ENCODE results near the gene IKBKE.

IKBKE gene

DNA sequence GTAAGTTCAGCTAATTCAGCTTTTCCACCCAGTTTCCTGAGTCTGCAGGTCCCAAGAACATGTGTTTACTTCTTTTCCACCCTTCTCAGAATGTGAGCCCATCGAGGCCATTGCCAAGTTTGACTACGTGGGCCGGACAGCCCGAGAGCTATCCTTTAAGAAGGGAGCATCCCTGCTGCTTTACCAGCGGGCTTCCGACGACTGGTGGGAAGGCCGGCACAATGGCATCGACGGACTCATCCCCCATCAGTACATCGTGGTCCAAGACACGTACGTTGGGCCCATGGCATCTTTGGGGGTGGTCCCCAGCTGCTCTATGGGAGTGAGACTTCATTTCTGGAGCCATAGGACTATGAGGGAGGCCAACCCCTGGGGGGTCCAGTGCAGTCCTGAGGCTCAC, 17.2 kb upstream of the IKBKE start:
- Histone ChIP-seq H3K36me3 (ENCODE audit: insufficient read depth, insufficient read length, low read length) (peaks cover 61% of the 10 kb centered on the region), H3K4me1 (ENCODE audit: insufficient read depth, insufficient read length) (peaks cover 11% of the 10 kb centered on the region), H3K9me3 (ENCODE audit: insufficient read depth, low read length) (no peaks in the 10 kb centered on the region), H3K4me3 (ENCODE audit: insufficient read length, low read depth) (no peak overlapping the region), H3K27me3 (ENCODE audit: insufficient read depth, insufficient read length) (no peaks in the 10 kb centered on the region), H3K9ac (ENCODE audit: insufficient read length, low read depth) (no peak overlapping the region)
- no peak for DNase-seq (ENCODE audit: low read depth, low spot score)
- no peak for TF ChIP-seq YY1 (IDR thresholded peaks at IDR 0.05; ENCODE audit: insufficient read depth, insufficient read length)

DNA sequence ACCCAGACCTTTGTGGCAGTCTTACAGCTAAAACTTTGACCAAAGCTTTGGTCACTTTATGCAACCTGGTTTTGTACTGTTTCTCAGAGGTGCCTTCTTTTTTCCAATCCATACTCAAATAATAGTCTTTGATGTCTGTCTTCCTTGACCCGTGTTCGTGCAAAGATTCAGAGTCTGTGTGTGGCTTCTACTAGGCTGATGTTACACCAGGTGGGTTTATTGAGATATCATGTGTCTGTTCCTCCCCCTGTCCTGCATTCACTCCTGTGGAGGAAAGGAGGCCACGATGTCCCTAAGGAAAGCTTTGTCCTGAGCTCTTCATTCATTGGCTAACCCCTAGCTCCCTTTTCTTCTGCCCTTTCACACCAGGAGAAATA, 15.0 kb upstream of the IKBKE start:
- no peak overlapping the region for H3K4me3 ChIP-seq (ENCODE audit: insufficient read length, low read depth)
- no peaks in the 10 kb centered on the region for H3K9me3 ChIP-seq (ENCODE audit: insufficient read depth, low read length)
- no peak overlapping the region for H3K9ac ChIP-seq (ENCODE audit: insufficient read length, low read depth)
- peaks cover 75% of the 10 kb centered on the region for H3K36me3 ChIP-seq (ENCODE audit: insufficient read depth, insufficient read length, low read length)
- no peak for DNase-seq (ENCODE audit: low read depth, low spot score)
- no peaks in the 10 kb centered on the region for H3K27me3 ChIP-seq (ENCODE audit: insufficient read depth, insufficient read length)
- H3K4me1 ChIP-seq (ENCODE audit: insufficient read depth, insufficient read length) = peaks cover 9% of the 10 kb centered on the region
- TF ChIP-seq SUZ12 (IDR thresholded peaks at IDR 0.05; ENCODE audit: extremely low read depth, insufficient read depth, insufficient read length) (no peak), YY1 (IDR thresholded peaks at IDR 0.05; ENCODE audit: insufficient read depth, insufficient read length) (no peak), ZNF274 (IDR thresholded peaks at IDR 0.05; ENCODE audit: low read depth, low read length) (no peak)

DNA sequence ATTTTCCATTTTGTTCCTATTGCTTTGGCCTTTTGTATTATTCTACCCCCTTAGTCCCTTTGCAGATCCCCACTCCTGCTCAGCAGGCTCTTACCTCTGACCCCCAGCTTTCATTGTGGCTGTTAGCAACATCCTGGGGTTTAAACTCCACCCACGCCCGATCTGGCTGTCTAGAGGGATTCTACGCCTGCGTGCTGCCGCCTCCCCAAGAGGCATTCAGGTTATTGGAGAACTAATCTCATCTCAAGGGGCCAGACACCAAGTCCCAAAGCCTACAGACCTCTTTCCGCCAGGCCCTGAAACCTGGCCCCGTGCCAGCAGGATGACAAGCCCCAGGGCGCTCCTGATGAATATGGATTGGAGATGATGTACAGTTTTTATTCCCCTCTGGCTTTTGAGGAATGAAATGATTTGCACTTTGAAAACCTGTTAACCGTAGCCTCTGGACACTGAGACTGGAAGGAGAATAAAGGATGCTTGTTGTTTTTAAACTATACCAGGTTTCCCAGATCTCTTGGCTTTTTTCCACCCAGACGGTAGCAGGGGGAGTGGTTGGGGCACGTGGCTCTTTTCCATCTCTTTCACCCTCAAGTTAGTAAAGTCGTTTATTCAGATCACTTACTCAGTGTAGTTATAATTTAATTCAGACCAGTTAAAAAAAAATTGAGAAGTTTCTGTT, 14.5 kb upstream of the IKBKE start:
- Histone ChIP-seq H3K4me1 (ENCODE audit: insufficient read depth, insufficient read length) (peaks cover 7% of the 10 kb centered on the region), H3K36me3 (ENCODE audit: insufficient read depth, insufficient read length, low read length) (peaks cover 72% of the 10 kb centered on the region), H3K4me3 (ENCODE audit: insufficient read length, low read depth) (no peak overlapping the region), H3K27me3 (ENCODE audit: insufficient read depth, insufficient read length) (no peaks in the 10 kb centered on the region), H3K9me3 (ENCODE audit: insufficient read depth, low read length) (no peaks in the 10 kb centered on the region), H3K9ac (ENCODE audit: insufficient read length, low read depth) (no peak overlapping the region)
- no peak for DNase-seq (ENCODE audit: low read depth, low spot score)
- no peak for TF ChIP-seq SUZ12 (IDR thresholded peaks at IDR 0.05; ENCODE audit: extremely low read depth, insufficient read depth, insufficient read length)
- TF ChIP-seq ZNF274 (IDR thresholded peaks at IDR 0.05; ENCODE audit: low read depth, low read length) = no peak
- no peak for TF ChIP-seq YY1 (IDR thresholded peaks at IDR 0.05; ENCODE audit: insufficient read depth, insufficient read length)

DNA sequence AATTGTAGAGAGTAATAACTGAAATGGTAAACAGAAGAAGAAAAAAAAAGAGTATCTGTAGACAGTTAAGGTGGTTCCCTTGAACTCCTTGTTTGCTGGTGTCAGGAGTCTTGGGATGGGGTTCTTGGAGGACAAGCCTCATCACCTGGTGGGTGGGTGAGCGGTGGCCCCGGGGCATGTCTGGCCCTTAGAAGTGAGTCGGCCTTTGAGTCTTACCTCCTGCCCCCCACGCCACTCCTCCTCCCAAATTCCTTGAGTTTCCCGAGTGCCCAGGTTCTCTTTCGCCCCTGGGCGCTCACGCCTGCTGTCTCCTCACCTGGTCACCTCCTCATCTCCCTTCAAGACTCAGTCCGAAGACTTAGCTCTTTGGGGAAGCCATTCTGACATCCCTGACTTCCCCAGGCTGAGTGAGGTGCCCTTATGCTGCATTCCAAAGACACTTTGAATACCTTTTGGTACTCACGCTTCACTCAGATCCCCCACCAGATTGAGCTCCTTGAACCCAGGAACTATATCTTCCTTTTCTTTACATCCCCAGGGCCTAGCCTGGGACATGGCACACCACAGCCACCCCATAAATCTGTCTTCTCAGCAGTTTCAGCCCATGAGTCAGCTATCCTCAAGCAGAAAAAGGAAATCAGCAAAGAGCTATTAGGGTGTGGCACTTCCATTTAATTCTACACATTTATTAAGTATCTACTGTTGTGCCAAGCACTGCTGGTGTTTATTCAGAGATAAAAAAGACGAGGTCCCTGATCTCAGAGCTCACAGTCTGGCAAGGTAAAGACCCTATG, 13.5 kb upstream of the IKBKE start:
- no peak for TF ChIP-seq YY1 (IDR thresholded peaks at IDR 0.05; ENCODE audit: insufficient read depth, insufficient read length)
- TF ChIP-seq ZNF274 (IDR thresholded peaks at IDR 0.05; ENCODE audit: low read depth, low read length) = no peak
- no peak for TF ChIP-seq SUZ12 (IDR thresholded peaks at IDR 0.05; ENCODE audit: extremely low read depth, insufficient read depth, insufficient read length)
- DNase-seq (ENCODE audit: low read depth, low spot score) = no peak
- Histone ChIP-seq H3K27me3 (ENCODE audit: insufficient read depth, insufficient read length) (no peaks in the 10 kb centered on the region), H3K4me3 (ENCODE audit: insufficient read length, low read depth) (no peak overlapping the region), H3K36me3 (ENCODE audit: insufficient read depth, insufficient read length, low read length) (peaks cover 73% of the 10 kb centered on the region), H3K9ac (ENCODE audit: insufficient read length, low read depth) (no peak overlapping the region), H3K9me3 (ENCODE audit: insufficient read depth, low read length) (no peaks in the 10 kb centered on the region), H3K4me1 (ENCODE audit: insufficient read depth, insufficient read length) (peaks cover 7% of the 10 kb centered on the region)

DNA sequence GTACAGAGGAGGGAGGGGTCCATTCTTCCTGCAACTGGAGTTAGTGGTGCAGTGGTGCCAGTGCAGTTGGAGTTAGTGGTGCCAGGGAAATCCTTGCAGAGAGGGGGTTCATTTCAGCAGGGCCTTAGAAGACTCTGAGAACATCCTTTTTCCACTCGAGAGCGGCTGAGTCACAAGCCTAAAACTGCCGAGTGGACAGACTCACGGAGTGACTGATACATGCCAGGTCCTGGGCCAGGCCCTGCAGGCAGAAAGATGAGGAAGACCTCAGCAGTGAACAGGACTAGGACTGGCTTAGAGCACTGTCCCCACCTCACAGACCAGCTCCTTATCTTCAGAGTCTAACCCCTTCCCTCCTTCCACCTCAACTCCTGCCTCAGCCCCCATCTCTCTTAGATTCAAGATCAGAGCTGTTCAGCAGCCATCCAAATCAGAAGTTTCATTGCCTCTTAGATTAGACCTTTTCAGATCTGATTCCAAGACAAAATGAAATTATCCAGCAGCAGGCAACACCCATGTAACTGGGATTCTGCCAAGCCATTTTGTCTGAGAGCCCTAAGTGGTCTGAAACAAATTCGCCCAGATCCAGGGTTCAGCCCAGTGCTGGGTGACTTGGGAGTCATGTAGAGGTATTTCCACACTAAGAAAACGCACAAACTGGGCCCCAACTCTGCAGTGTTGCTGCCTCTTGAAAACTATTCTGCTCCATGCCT, 12.7 kb upstream of the IKBKE start:
- Histone ChIP-seq H3K4me3 (ENCODE audit: insufficient read length, low read depth) (no peak overlapping the region), H3K27me3 (ENCODE audit: insufficient read depth, insufficient read length) (no peaks in the 10 kb centered on the region), H3K4me1 (ENCODE audit: insufficient read depth, insufficient read length) (peaks cover 7% of the 10 kb centered on the region), H3K9ac (ENCODE audit: insufficient read length, low read depth) (no peak overlapping the region), H3K36me3 (ENCODE audit: insufficient read depth, insufficient read length, low read length) (peaks cover 77% of the 10 kb centered on the region), H3K9me3 (ENCODE audit: insufficient read depth, low read length) (no peaks in the 10 kb centered on the region)
- no peak for DNase-seq (ENCODE audit: low read depth, low spot score)
- TF ChIP-seq ZNF274 (IDR thresholded peaks at IDR 0.05; ENCODE audit: low read depth, low read length) (no peak), YY1 (IDR thresholded peaks at IDR 0.05; ENCODE audit: insufficient read depth, insufficient read length) (no peak), SUZ12 (IDR thresholded peaks at IDR 0.05; ENCODE audit: extremely low read depth, insufficient read depth, insufficient read length) (no peak)

DNA sequence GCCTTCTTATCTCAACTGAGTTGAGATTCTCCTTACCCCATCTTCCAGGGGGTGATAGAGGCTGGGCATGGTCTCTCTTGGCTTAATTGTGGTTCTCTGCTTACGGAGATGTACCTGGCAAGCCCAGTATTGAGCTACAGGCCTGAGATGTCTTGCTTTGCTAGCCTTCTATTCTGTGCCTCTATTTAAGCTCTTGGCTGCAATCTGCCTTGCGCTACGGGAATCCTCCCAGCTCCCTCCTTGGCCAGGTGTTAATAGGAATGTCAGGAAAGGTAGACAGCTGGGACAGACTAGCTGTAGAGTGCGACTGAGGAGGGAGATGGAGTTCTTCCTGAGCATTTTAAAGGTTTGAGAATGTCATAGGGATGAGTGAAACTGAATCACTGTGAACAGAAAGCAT, 10.6 kb upstream of the IKBKE start:
- Histone ChIP-seq H3K4me1 (ENCODE audit: insufficient read depth, insufficient read length) (peaks cover 7% of the 10 kb centered on the region), H3K9ac (ENCODE audit: insufficient read length, low read depth) (no peak overlapping the region), H3K4me3 (ENCODE audit: insufficient read length, low read depth) (no peak overlapping the region), H3K27me3 (ENCODE audit: insufficient read depth, insufficient read length) (no peaks in the 10 kb centered on the region), H3K9me3 (ENCODE audit: insufficient read depth, low read length) (no peaks in the 10 kb centered on the region), H3K36me3 (ENCODE audit: insufficient read depth, insufficient read length, low read length) (peaks cover 76% of the 10 kb centered on the region)
- no peak for DNase-seq (ENCODE audit: low read depth, low spot score)
- TF ChIP-seq SUZ12 (IDR thresholded peaks at IDR 0.05; ENCODE audit: extremely low read depth, insufficient read depth, insufficient read length) = no peak
- TF ChIP-seq YY1 (IDR thresholded peaks at IDR 0.05; ENCODE audit: insufficient read depth, insufficient read length) = no peak
- TF ChIP-seq ZNF274 (IDR thresholded peaks at IDR 0.05; ENCODE audit: low read depth, low read length) = no peak

DNA sequence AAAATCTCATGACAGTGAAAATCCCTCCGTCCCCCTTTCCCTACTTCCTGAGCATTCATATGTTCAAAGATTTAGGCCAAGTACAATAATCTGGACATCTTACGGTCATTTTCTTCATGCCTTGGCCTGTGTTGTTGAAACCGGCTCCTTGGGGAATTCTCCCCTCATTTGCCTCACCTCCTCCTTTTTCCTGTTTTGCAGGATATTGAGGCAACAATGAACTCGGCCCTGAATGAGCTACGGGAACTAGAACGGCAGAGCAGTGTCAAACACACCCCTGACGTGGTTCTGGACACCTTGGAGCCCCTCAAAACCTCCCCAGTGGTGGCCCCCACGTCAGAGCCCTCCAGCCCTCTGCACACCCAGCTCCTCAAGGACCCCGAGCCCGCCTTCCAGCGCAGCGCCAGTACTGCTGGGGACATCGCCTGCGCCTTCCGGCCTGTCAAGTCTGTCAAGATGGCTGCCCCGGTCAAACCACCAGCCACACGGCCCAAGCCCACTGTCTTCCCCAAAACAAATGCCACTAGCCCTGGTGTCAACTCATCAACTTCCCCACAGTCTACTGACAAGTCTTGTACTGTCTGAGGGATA, 9.3 kb upstream of the IKBKE start:
- TF ChIP-seq YY1 (IDR thresholded peaks at IDR 0.05; ENCODE audit: insufficient read depth, insufficient read length) = no peak
- TF ChIP-seq ZNF274 (IDR thresholded peaks at IDR 0.05; ENCODE audit: low read depth, low read length) = no peak
- no peak for TF ChIP-seq SUZ12 (IDR thresholded peaks at IDR 0.05; ENCODE audit: extremely low read depth, insufficient read depth, insufficient read length)
- H3K9me3 ChIP-seq (ENCODE audit: insufficient read depth, low read length) = no peaks in the 10 kb centered on the region
- H3K36me3 ChIP-seq (ENCODE audit: insufficient read depth, insufficient read length, low read length) = peaks cover 65% of the 10 kb centered on the region

More for the DNA sequence above, 9.3 kb upstream of the IKBKE start:
- H3K27me3 ChIP-seq (ENCODE audit: insufficient read depth, insufficient read length) = no peaks in the 10 kb centered on the region
- no peaks in the 10 kb centered on the region for H3K4me1 ChIP-seq (ENCODE audit: insufficient read depth, insufficient read length)
- no peak for DNase-seq (ENCODE audit: low read depth, low spot score)
- no peak overlapping the region for H3K4me3 ChIP-seq (ENCODE audit: insufficient read length, low read depth)
- no peak overlapping the region for H3K9ac ChIP-seq (ENCODE audit: insufficient read length, low read depth)

Data from NT2/D1 (cell line).